ENCODE results near the gene CNNM3. TPM values are rescaled to one million over a fixed set of nuclear protein-coding genes. Genes with fewer than 3 reads are reported as not detected.

Gene CNNM3
- polyA plus RNA-seq, 5 donors: 26.7 to 37.9 (median 33.4) TPM

DNA sequence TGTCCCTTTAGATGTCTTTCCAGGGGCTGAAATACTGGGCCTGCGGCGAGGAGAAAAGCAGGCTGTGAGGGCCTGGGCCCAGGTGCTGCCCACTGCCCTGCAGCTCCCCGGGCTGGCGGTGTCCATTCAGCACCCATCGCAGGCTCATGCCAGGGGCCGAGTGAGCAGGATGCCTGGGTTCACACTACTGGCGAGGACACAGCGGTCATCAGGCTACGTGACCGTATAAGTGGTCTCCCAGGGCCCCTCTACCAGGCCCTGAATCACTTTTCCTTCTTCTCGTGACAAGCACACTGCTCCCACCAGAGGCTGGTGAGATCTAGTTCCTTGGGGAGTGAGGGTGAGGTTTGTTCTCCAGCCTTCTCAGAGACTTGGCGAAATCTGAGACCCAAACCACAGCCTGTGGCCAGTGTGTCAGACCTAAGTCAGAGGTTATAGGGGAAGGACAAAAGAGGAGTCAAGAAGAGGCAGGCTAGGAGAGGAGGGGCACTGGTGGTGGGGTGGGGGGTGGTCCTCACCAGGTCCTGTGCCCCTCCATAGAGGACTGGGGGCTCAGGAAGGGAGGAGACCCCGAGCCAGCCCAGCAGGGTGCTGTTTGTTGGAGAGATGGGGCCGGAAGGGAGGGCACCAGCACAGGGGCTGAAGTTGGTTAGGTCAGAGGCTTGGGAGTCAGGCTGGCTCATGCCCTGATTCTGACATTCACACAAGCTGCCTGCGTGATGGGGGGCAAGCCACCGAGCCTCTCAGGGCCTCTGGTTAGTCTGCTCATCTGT is 60.4 kb downstream of the CNNM3 start:
- no peak for DNase-seq

- DNase-seq: no peak
These were observed 61.0 kb downstream of the CNNM3 start for GRCh38 chr2:96877042-96877451.

- no peak for DNase-seq
These were observed 61.6 kb downstream of the CNNM3 start for GRCh38 chr2:96877631-96878092.

- no peak for DNase-seq
These were observed 62.1 kb downstream of the CNNM3 start for GRCh38 chr2:96878171-96878570.

DNA sequence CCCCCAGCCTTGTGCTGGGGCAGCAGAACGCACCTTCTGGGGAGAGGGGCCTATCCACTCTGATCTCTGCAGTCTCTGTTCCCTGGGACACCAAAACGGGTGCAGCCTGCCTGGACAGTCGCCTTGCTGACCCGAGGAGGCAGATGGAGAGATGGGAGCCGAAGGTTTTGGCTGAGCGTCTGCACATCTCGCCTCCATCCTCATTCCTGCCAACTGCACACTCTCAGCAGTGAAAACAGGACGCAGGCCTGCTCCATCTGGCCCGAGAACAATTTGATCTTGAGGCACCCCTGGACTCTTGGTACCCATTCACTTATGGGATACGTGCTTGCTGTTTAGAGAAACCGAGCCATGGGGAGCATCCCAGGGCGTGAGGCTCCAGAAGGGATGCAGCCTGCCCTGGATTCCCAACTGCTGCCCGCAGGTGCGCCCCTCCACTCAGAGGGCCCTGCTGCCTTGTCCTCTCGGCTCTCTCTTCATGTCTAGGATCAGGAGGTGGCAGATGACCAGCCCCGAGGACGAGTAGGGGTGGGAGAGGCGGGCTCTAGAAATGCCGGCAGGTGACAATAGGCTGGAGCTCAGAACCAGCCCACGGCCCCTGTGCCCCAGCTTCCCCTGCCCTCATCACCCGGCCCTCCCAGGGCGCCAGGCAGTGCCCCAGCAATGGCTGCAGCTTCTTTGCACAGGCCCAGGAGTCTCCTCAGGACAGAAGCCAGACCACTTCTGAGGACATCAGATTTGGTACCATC is 62.9 kb downstream of the CNNM3 start:
- DNase-seq: no peak

- DNase-seq: no peak
These were observed 63.5 kb downstream of the CNNM3 start for GRCh38 chr2:96879545-96880040.

- DNase-seq: no peak
These were observed 64.8 kb downstream of the CNNM3 start for GRCh38 chr2:96880891-96881273.

DNA sequence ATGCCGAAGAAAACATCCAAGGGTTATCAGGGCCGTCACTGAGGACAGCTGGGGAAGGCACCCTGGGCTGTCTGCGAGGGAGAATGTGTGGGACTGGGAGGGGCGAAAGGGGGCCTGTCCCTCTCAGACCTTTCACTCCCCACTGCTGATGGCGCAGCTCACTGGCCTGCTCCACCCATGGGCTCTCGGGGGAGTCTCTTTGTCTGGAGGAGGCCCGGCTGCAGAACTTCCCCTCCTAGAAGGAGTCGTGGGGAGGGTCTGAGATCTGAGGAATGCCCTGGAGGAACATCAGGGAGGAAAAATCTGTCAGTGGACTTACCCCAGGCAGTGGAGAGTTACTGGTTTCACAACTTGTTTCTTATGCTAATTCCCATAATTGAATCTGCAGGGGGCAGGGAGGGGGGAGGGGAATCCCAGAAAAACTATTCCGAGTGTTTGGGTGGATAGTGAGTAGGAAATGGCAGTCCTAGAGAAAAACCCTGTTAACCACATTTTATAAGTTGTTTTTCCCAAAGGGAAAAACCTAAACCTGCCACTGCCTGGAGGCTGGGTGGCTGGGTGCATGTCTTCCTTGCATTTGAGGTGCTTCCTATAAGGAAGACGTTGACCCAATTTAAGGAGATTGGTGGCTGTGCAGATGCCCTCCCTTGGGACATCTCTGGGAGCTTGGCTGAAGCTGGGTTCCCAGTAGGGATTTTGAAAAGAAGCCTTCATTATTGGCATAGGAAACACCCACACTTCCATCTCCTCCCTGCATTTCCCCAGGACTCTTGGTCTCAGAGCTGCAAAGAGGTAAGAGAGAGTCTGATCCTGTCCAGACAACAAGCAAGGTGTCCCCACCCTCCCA is 65.5 kb downstream of the CNNM3 start:
- DNase-seq: no peak

DNA sequence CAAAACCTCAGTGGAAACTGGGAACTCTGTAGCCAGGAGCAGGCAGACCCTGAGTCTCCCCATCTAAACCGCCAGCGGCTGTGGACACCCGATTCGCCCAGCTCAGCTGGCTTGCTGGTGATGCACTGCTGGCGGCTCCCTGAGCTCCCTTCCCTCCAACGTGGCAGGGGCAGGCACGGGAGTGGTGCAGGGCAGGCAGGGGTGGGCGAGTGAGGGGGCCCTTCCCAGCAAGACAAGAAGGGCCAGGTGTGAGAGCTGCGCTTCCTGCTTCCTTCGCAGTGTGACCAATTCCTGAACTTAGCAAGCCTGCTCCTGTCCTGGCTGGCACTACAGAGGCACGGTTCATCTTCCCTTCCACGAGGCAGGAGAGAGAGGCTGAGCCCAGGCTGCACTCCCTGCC is 66.2 kb downstream of the CNNM3 start:
- DNase-seq: no peak

DNA sequence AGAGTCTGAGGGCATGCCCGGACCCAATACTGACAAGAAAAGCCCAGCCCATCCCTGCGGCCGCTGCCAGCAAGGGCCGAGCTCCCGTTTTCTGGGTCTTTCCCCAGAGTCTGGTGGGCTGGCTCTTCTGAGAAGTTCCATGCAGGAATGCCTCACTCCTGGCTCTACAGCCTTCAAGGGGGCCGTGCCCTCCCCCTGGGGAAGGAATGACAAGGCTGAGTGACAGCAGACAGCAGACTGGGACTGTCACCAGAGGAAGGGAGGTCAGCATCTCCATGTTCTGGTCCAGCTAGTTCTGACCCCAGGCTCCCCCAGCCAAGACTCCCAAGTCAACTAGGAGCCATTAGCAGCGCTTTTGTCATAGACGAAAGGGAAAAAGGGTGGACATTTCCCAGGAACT is 66.8 kb downstream of the CNNM3 start:
- no peak for DNase-seq

DNA sequence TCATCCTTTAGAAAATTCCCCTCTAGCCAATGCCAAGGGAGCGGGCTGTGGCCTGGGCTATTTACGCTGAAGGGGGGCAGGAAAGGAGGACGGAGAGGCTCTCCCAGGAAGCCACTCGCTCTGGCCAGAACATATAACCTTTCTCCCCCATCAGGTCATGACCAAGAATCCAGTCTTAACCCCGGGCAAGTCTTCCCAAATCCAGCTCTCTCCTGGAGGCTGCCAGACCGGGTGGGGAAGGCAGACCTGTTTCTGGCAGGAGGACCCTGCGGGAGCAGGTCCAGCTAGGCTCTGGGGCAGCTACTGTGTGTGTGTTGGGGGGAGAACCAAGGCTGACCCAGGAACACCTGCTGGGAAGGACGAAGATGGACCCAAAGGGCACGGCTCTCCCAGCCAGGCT is 67.2 kb downstream of the CNNM3 start:
- DNase-seq: no peak

Other genes with a start within 250 kb of the CNNM3 start
- 10 to 100 TPM; 49.9 to 59.6 (median 52.6) TPM for gene KANSL3, start 178.0 kb upstream of the CNNM3 start, polyA plus RNA-seq (ENCODE audit: insufficient read depth in 1 of 5, insufficient read length in 5 of 5, low replicate concordance in 1 of 5)
- gene FER1L5, start 173.5 kb upstream of the CNNM3 start, polyA plus RNA-seq (ENCODE audit: insufficient read depth in 1 of 5, insufficient read length in 5 of 5, low replicate concordance in 1 of 5): 1 to 10 TPM in 1 of 5 donors, under 1 TPM in 4; 0.50 to 1.2 (median 0.87) TPM
- gene LMAN2L, start 76.2 kb upstream of the CNNM3 start, polyA plus RNA-seq (ENCODE audit: insufficient read depth in 1 of 5, insufficient read length in 5 of 5, low replicate concordance in 1 of 5): 10 to 100 TPM; 45.3 to 55.4 (median 46.7) TPM
- gene CNNM4, start 55.4 kb upstream of the CNNM3 start, polyA plus RNA-seq (ENCODE audit: insufficient read depth in 1 of 5, insufficient read length in 5 of 5, low replicate concordance in 1 of 5): 10 to 100 TPM; 12.4 to 19.0 (median 15.6) TPM
- gene ANKRD23, start 27.8 kb downstream of the CNNM3 start, polyA plus RNA-seq (ENCODE audit: insufficient read depth in 1 of 5, insufficient read length in 5 of 5, low replicate concordance in 1 of 5): 1 to 10 TPM; 4.0 to 9.6 (median 6.2) TPM
- 10 to 100 TPM in 2 of 5 donors, 1 to 10 TPM in 3; 7.6 to 10.4 (median 9.8) TPM for gene ANKRD39, start 41.7 kb downstream of the CNNM3 start, polyA plus RNA-seq (ENCODE audit: insufficient read depth in 1 of 5, insufficient read length in 5 of 5, low replicate concordance in 1 of 5)
- 10 to 100 TPM; 38.3 to 58.6 (median 47.0) TPM for gene SEMA4C, start 53.8 kb downstream of the CNNM3 start, polyA plus RNA-seq (ENCODE audit: insufficient read depth in 1 of 5, insufficient read length in 5 of 5, low replicate concordance in 1 of 5)
- 1 to 10 TPM in 1 of 5 donors, under 1 TPM in 4; 0.46 to 1.5 (median 0.57) TPM for gene FAM178B, start 170.3 kb downstream of the CNNM3 start, polyA plus RNA-seq (ENCODE audit: insufficient read depth in 1 of 5, insufficient read length in 5 of 5, low replicate concordance in 1 of 5)

All from right lung (tissue), 5 donors.